ENCODE data around the gene TRABD2A. TPM values are rescaled to one million over a fixed set of nuclear protein-coding genes. Genes with fewer than 3 reads are reported as not detected.

Gene TRABD2A
- total and polyA plus RNA-seq, 9 of the 15 experiments (the other 6 are each of a cell fraction or from before 2014, with no cell fraction given) = 0.07 to 0.45 (median 0.25) TPM

GRCh38 chr2:84925724-84926376 is 45.0 kb upstream of the TRABD2A start:
- Histone ChIP-seq H2AFZ (ENCODE audit: low read depth, low read length) (peak overlapping the region; percentile 98), H3K79me2 (ENCODE audit: control insufficient read depth, insufficient read depth, low read length) (no peaks in the 10 kb centered on the region), H3K4me3 (peak overlapping the region; percentile 41), H3K36me3 (ENCODE audit: control insufficient read depth, insufficient read depth, low read length) (no peaks in the 10 kb centered on the region), H3K9me3 (replicated peaks; ENCODE audit: control insufficient read depth, insufficient read depth, low read depth, low read length) (no peaks in the 10 kb centered on the region), H3K27ac (ENCODE audit: extremely low read depth, low read depth, low read length) (no peak overlapping the region; the same call in 2 of the 3 replicates), H3K9ac (ENCODE audit: insufficient read depth in 1 of 2, low read depth in 2 of 2, low read length in 2 of 2) (no peak overlapping the region; a peak in 1 of 4 replicates), H3K27me3 (ENCODE audit: control insufficient read depth in 2 of 2, insufficient read depth in 2 of 2, low read length in 2 of 2) (no peaks in the 10 kb centered on the region; a peak in 1 of 5 replicates), H3K4me2 (ENCODE audit: insufficient read depth, low read length) (peak overlapping the region; percentile 93), H4K20me1 (replicated peaks; ENCODE audit: control insufficient read depth, insufficient read depth, low read length) (no peaks in the 10 kb centered on the region), H3K4me1 (replicated peaks in 1 of 2; ENCODE audit: control insufficient read depth in 2 of 2, insufficient read depth in 2 of 2, low read length in 2 of 2) (peaks cover 13 to 19% of the 10 kb centered on the region in 2 experiments), H3K9me1 (ENCODE audit: control insufficient read depth, insufficient read depth, low read length) (peaks cover 5% of the 10 kb centered on the region)
- CTCF ChIA-PET (ENCODE audit: low intra/inter-chr PET ratio) = interaction anchor here (0.6 to 3.1 kb wide), 14 partner anchors 21 to 433 kb away, joined by 3 to 20 read pairs (median 6); partner anchors contain the start of gene TMSB10
- intact Hi-C loops (cut with micrococcal nuclease) = loop anchor here (1.0 to 10.0 kb wide), 9 partner anchors 19 to 431 kb away; no protein-coding TSS in a partner anchor
- POLR2A ChIA-PET = interaction anchor here (0.5 to 2.8 kb wide), 11 partner anchors 14 to 237 kb away, joined by 3 to 23 read pairs (median 3); no protein-coding TSS in a partner anchor
- in situ Hi-C loops (cut with MboI) = loop anchor here (5.0 to 10.0 kb wide), 2 partner anchors 379 to 429 kb away; no protein-coding TSS in a partner anchor
- BruUV-seq (replicated peaks) = no TSS peak
- FAIRE-seq = peak; percentile 97
- peak; percentile 92 for ATAC-seq
- peak; percentile 86 to 99 (median 88) for DNase-seq (ENCODE audit: extremely low read depth in 1 of 4, low spot score in 3 of 4)
- under 1% methylated on average over 34 of the region's 34 CpGs for WGBS (ENCODE audit: insufficient coverage, low coverage, missing lambda C conversion rate)
- TF ChIP-seq STAT5B (CRISPR knock-in tag; IDR thresholded peaks at IDR 0.05) (no peak), PTBP1 (IDR thresholded peaks at IDR 0.05; ENCODE audit: low read depth, low read length) (no peak), DDX20 (tag; IDR thresholded peaks at IDR 0.05; ENCODE audit: low read depth) (no peak), CCNT2 (IDR thresholded peaks at IDR 0.05; ENCODE audit: borderline replicate concordance, extremely low read depth, insufficient read length, low read depth, low read length) (peak; percentile 21), FOSL1 (tag; conservative IDR thresholded peaks at IDR 0.05) (peak; percentile 65; the same call in 1 of the 2 replicates), CEBPG (CRISPR knock-in tag; IDR thresholded peaks at IDR 0.05) (peak; percentile 90), CEBPG (tag; conservative IDR thresholded peaks at IDR 0.05 in 1 of 2, IDR thresholded peaks at IDR 0.05 in 1 of 2) (peak; percentile 92 to 95), TBL1XR1 (IDR thresholded peaks at IDR 0.05; ENCODE audit: low read length in 2 of 2) (peak in 1 of 2 experiments; percentile 48; a peak in 2 of 4 replicates), PURB (CRISPR knock-in tag; IDR thresholded peaks at IDR 0.05; ENCODE audit: low read depth) (no peak), ZNF184 (CRISPR knock-in tag; IDR thresholded peaks at IDR 0.05) (no peak), NFE2L1 (tag; IDR thresholded peaks at IDR 0.05; ENCODE audit: borderline replicate concordance, low read depth) (no peak), RB1 (IDR thresholded peaks at IDR 0.05; ENCODE audit: low read depth) (peak; percentile 90), NCOA6 (IDR thresholded peaks at IDR 0.05) (no peak), SMAD3 (CRISPR knock-in tag; conservative IDR thresholded peaks at IDR 0.05) (0 out of 2 replicates have a peak, but pooled peaks have one; percentile 6), ELF2 (CRISPR knock-in tag; IDR thresholded peaks at IDR 0.05) (no peak), ZNF311 (CRISPR knock-in tag; IDR thresholded peaks at IDR 0.05) (no peak), E2F1 (CRISPR knock-in tag; IDR thresholded peaks at IDR 0.05) (peak; percentile 64; the same call in 1 of the 2 replicates)
- TF ChIP-seq, protein P1, sequence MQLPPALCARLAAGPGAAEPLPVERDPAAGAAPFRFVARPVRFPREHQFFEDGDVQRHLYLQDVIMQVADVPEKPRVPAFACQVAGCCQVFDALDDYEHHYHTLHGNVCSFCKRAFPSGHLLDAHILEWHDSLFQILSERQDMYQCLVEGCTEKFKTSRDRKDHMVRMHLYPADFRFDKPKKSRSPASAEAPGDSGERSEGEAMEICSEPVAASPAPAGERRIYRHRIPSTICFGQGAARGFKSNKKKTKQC (CRISPR knock-in tag; IDR thresholded peaks at IDR 0.05) = peak; percentile 73
- TF ChIP-seq, protein P2, sequence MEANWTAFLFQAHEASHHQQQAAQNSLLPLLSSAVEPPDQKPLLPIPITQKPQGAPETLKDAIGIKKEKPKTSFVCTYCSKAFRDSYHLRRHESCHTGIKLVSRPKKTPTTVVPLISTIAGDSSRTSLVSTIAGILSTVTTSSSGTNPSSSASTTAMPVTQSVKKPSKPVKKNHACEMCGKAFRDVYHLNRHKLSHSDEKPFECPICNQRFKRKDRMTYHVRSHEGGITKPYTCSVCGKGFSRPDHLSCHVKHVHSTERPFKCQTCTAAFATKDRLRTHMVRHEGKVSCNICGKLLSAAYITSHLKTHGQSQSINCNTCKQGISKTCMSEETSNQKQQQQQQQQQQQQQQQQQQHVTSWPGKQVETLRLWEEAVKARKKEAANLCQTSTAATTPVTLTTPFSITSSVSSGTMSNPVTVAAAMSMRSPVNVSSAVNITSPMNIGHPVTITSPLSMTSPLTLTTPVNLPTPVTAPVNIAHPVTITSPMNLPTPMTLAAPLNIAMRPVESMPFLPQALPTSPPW (CRISPR knock-in tag; IDR thresholded peaks at IDR 0.05) = peak; percentile 53
